Measurements from ENCODE around the gene PROX1.

Gene PROX1

DNA sequence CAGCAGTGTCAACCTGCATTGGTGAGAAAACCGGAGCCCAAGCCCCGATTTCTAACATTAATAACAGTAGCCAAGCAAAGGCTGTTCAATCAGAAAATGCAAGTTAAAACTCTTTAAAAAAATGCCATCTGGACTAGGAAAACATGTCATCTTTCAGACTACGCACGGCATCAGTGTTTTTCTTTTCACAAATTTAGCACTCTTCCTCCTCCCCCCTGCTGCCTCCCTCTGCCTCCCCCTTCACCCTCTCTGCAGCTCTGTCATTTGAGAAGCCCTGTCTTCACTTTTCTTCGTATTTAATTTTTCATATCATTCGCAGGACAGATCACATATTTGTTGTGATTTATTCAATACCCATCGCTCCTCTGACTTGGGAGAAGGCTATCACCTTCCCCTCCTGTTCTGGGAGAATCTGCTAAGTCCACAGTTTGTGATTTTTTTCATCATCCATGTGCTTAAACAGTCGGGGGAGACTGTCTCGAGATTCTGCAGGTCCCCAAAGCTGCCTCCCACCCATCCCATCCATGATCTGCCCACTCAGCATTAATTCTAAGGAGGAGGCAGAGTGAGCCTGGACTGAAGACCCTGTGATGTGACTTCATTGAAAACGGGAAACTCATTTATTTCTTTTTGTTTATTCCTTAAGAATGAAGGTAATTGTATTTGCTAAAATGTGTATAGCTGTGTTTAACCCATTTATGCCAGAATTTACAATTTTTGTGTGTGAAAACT lies 84.8 kb downstream of the PROX1 start:
- Histone ChIP-seq H3K4me3 (replicated peaks; ENCODE audit: insufficient read depth, low read length) (no peak overlapping the region), H3K27me3 (ENCODE audit: insufficient read depth, poor library complexity, severe bottlenecking) (peaks cover 3% of the 10 kb centered on the region), H3K27ac (replicated peaks) (no peak overlapping the region)
- TF ChIP-seq, protein P1, sequence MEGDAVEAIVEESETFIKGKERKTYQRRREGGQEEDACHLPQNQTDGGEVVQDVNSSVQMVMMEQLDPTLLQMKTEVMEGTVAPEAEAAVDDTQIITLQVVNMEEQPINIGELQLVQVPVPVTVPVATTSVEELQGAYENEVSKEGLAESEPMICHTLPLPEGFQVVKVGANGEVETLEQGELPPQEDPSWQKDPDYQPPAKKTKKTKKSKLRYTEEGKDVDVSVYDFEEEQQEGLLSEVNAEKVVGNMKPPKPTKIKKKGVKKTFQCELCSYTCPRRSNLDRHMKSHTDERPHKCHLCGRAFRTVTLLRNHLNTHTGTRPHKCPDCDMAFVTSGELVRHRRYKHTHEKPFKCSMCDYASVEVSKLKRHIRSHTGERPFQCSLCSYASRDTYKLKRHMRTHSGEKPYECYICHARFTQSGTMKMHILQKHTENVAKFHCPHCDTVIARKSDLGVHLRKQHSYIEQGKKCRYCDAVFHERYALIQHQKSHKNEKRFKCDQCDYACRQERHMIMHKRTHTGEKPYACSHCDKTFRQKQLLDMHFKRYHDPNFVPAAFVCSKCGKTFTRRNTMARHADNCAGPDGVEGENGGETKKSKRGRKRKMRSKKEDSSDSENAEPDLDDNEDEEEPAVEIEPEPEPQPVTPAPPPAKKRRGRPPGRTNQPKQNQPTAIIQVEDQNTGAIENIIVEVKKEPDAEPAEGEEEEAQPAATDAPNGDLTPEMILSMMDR (IDR thresholded peaks at IDR 0.05; ENCODE audit: insufficient read depth, low read length): no peak
- no peak for TF ChIP-seq SPI1 (IDR thresholded peaks at IDR 0.05; ENCODE audit: borderline replicate concordance, low read depth)
- TF ChIP-seq, protein P2, sequence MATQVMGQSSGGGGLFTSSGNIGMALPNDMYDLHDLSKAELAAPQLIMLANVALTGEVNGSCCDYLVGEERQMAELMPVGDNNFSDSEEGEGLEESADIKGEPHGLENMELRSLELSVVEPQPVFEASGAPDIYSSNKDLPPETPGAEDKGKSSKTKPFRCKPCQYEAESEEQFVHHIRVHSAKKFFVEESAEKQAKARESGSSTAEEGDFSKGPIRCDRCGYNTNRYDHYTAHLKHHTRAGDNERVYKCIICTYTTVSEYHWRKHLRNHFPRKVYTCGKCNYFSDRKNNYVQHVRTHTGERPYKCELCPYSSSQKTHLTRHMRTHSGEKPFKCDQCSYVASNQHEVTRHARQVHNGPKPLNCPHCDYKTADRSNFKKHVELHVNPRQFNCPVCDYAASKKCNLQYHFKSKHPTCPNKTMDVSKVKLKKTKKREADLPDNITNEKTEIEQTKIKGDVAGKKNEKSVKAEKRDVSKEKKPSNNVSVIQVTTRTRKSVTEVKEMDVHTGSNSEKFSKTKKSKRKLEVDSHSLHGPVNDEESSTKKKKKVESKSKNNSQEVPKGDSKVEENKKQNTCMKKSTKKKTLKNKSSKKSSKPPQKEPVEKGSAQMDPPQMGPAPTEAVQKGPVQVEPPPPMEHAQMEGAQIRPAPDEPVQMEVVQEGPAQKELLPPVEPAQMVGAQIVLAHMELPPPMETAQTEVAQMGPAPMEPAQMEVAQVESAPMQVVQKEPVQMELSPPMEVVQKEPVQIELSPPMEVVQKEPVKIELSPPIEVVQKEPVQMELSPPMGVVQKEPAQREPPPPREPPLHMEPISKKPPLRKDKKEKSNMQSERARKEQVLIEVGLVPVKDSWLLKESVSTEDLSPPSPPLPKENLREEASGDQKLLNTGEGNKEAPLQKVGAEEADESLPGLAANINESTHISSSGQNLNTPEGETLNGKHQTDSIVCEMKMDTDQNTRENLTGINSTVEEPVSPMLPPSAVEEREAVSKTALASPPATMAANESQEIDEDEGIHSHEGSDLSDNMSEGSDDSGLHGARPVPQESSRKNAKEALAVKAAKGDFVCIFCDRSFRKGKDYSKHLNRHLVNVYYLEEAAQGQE (IDR thresholded peaks at IDR 0.05; ENCODE audit: insufficient replicate concordance, low read depth): no peak
- no peak for TF ChIP-seq GABPA (IDR thresholded peaks at IDR 0.05; ENCODE audit: low read depth)
- no peak for TF ChIP-seq POLR2AphosphoS5 (IDR thresholded peaks at IDR 0.05; ENCODE audit: low read depth)
- no peak for DNase-seq (ENCODE audit: low read depth in 1 of 2, low spot score in 1 of 2)

DNA sequence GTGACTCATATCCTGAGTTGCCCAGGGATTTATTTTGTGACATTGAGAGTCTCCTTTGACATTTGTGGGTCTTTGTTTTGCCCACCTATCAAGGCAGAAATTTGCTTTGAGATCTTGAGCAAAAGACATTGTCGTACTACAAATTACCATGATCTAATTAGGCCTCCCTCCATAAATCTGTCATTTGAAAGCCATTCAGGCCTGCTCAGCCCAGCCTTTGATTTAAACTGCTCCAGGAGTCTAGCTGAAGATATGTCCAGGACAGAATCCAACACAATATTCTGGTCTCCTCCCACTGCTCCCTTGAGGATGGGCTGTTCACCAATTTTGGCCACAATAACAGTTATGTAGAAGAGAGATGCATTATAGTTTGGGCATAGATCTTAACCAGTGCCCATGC lies 86.7 kb downstream of the PROX1 start:
- Histone ChIP-seq H3K4me3 (replicated peaks; ENCODE audit: insufficient read depth, low read length) (no peak overlapping the region), H3K27me3 (ENCODE audit: insufficient read depth, poor library complexity, severe bottlenecking) (no peaks in the 10 kb centered on the region)
- TF ChIP-seq SPI1 (IDR thresholded peaks at IDR 0.05; ENCODE audit: borderline replicate concordance, low read depth) (no peak), POLR2AphosphoS5 (IDR thresholded peaks at IDR 0.05; ENCODE audit: low read depth) (no peak), GABPA (IDR thresholded peaks at IDR 0.05; ENCODE audit: low read depth) (no peak)
- TF ChIP-seq, protein P2 (IDR thresholded peaks at IDR 0.05; ENCODE audit: insufficient replicate concordance, low read depth): no peak
- TF ChIP-seq, protein P1 (IDR thresholded peaks at IDR 0.05; ENCODE audit: insufficient read depth, low read length): no peak

DNA sequence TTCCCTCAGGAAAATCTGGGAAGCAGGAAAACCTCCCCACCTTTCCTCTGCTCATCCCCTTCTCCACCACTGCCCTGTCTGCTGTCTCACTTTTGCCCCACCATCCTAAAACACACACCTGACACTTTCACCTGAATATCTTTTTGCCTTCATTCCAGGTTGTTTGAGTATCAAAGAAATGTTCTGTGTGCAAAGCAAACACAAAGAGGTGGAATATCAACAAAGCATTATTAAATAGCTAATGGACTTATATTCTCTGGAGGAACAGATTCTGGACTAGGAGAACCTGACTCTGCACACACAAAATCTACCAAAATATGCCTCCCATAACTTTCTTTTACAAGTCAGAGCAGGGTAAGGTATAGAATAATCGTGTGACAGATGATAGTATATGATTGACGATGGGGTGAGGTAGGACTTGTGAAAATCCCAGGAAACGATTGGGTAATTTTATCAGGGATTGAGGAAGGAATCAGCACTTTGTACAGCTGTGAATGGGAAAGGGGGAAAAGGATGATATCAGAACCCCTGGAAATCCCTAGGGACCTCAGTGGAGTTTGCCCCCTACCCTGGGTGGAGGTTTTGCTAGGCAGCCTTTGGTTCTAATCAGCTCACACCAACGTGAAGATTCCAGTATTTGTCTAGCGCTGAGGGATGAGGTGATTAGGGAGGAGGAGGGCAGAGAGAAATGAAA lies 87.7 kb downstream of the PROX1 start:
- DNase-seq (ENCODE audit: low read depth in 1 of 2, low spot score in 1 of 2): no peak
- Histone ChIP-seq H3K27ac (replicated peaks) (no peak overlapping the region), H3K27me3 (ENCODE audit: insufficient read depth, poor library complexity, severe bottlenecking) (no peaks in the 10 kb centered on the region), H3K4me3 (replicated peaks; ENCODE audit: insufficient read depth, low read length) (no peak overlapping the region)
- no peak for TF ChIP-seq GABPA (IDR thresholded peaks at IDR 0.05; ENCODE audit: low read depth)
- no peak for TF ChIP-seq POLR2AphosphoS5 (IDR thresholded peaks at IDR 0.05; ENCODE audit: low read depth)
- TF ChIP-seq, protein P1 (IDR thresholded peaks at IDR 0.05; ENCODE audit: insufficient read depth, low read length): no peak
- no peak for TF ChIP-seq SPI1 (IDR thresholded peaks at IDR 0.05; ENCODE audit: borderline replicate concordance, low read depth)

More for the DNA sequence above, 86.7 kb downstream of the PROX1 start:
- no peak for DNase-seq (ENCODE audit: low read depth in 1 of 2, low spot score in 1 of 2)
- H3K27ac ChIP-seq (replicated peaks): no peak overlapping the region
